CD4-positive, CD25-positive, alpha-beta regulatory T cell (primary cell): ENCODE measurements around the gene STK39. TPM values are rescaled to one million over a fixed set of nuclear protein-coding genes. Genes with fewer than 3 reads are reported as not detected.
"Not testable (repeated sequence)": the region's sequence is repeated elsewhere in the genome, so short reads cannot be mapped to it uniquely, and the experiment has no call there.

Experiments used
- ATAC-seq, 2 donors: fragments of 150-1000 bp; cut with Tn5 transposase; one replicate each; pipeline ENCODE4 v1.10.0; 2021; ENCODE audit warnings: low read depth in 2 of 2, moderate number of reproducible peaks in 2 of 2, moderate library complexity in 1 of 2
- DNase-seq, 3 donors: peaks; one replicate each; pipeline versions ENCODE4 v3.0.0 to v3.0.0-alpha.2; 2012 to 2022; ENCODE audit warnings: mixed read lengths in 1 of 3
- H3K27ac ChIP-seq: one replicate; pipeline ENCODE4 v1.7.0; 2013; ENCODE audit warnings: mild to moderate bottlenecking, low read length; ENCODE audit not compliant: insufficient read depth, poor library complexity, severe bottlenecking
- H3K27me3 ChIP-seq: one replicate; pipeline ENCODE4 v1.7.0; 2013; ENCODE audit warnings: low read length; ENCODE audit not compliant: control insufficient read depth, insufficient read depth
- H3K36me3 ChIP-seq: one replicate; pipeline ENCODE4 v1.7.0; 2013; ENCODE audit warnings: mild to moderate bottlenecking, low read length, moderate library complexity; ENCODE audit not compliant: control insufficient read depth, insufficient read depth
- H3K4me1 ChIP-seq: 2 replicates; pipeline ENCODE4 v1.7.0; 2013; ENCODE audit warnings: mild to moderate bottlenecking, low read length; ENCODE audit not compliant: insufficient read depth, control insufficient read depth, poor library complexity, severe bottlenecking
- H3K4me3 ChIP-seq: one replicate; pipeline ENCODE4 v1.7.0; 2013; ENCODE audit warnings: low read depth, mild to moderate bottlenecking, low read length, moderate library complexity
- H3K9me3 ChIP-seq, 2 experiments: 1 replicate in 1 of 2; 2 replicates in 1 of 2; pipeline ENCODE4 v1.7.0; 2013; ENCODE audit warnings: low read length in 2 of 2, mild to moderate bottlenecking in 1 of 2, moderate library complexity in 1 of 2; ENCODE audit not compliant: control insufficient read depth in 2 of 2
- H3K27ac Mint-ChIP-seq, 3 donors: one replicate each; pipeline ENCODE4 v1.8.0; 2020 to 2022; ENCODE audit warnings: mild to moderate bottlenecking in 3 of 3, mixed read lengths in 3 of 3, moderate library complexity in 2 of 3
- H3K27me3 Mint-ChIP-seq: one replicate; pipeline ENCODE4 v1.8.0; 2022; ENCODE audit warnings: mild to moderate bottlenecking, mixed read lengths
- H3K36me3 Mint-ChIP-seq: one replicate; pipeline ENCODE4 v1.8.0; 2020; ENCODE audit warnings: mixed read lengths
- H3K4me1 Mint-ChIP-seq, 4 donors: one replicate each; pipeline ENCODE4 v1.8.0; 2020 to 2022; ENCODE audit warnings: mixed read lengths in 4 of 4, mild to moderate bottlenecking in 1 of 4
- H3K4me3 Mint-ChIP-seq, 4 donors: one replicate each; pipeline ENCODE4 v1.8.0; 2020 to 2022; ENCODE audit warnings: mild to moderate bottlenecking in 4 of 4, mixed read lengths in 4 of 4, moderate library complexity in 3 of 4
- H3K9me3 Mint-ChIP-seq, 7 donors: one replicate each; pipeline ENCODE4 v1.8.0; 2020 to 2022; ENCODE audit warnings: mixed read lengths in 7 of 7, mild to moderate bottlenecking in 3 of 7, moderate library complexity in 2 of 7
- polyA plus RNA-seq, 4 donors: library from polyadenylated mRNA; unstranded; fragments of 300-500 nt; fragmentation: Illumina TruSeq; gene quantifications; one replicate each; pipeline ENCODE4 v1.2.3, GENCODE V29; 2021
- total RNA-seq: library from RNA; stranded (reverse); gene quantifications from one replicate; pipeline ENCODE4 v1.2.3, GENCODE V29; 2022

The STK39 gene
- total and polyA plus RNA-seq, 5 donors from 2014 or later = 4.4 to 27.2 (median 7.6) TPM

DNA sequence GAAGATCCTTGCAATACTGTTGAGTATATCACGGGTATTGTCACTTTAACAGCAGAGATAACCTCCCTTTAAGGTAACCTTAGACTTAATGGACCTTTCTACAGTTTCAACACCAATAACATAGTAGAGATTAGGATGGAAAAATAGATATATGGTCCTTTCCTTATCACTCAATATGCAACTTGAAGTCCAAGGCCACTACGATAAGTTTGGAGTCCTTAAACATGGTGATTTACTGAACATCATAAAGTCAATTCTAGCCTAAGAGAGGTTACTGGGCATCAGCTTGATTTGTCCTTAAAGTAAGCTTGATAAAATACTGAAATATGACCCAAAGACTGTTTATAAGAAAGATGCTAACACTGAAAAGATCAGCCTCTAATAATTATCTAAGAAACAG lies 203.2 kb downstream of the STK39 start:
- ATAC-seq (no peak), DNase-seq (no peak)
- Histone ChIP-seq H3K36me3 (no peaks in the 10 kb centered on the region), H3K4me3 (no peak overlapping the region), H3K4me1 (no peaks in the 10 kb centered on the region), H3K9me3 (no peaks in the 10 kb centered on the region), H3K27me3 (no peaks in the 10 kb centered on the region), H3K27ac (no peak overlapping the region)
- H3K36me3 Mint-ChIP-seq = peaks cover 31% of the 10 kb centered on the region
- peaks cover 28 to 42% (median 33%) of the 10 kb centered on the region in 4 donors for H3K4me1 Mint-ChIP-seq
- no peaks in the 10 kb centered on the region for H3K27me3 Mint-ChIP-seq
- H3K27ac Mint-ChIP-seq = no peak overlapping the region
- H3K9me3 Mint-ChIP-seq = no peaks in the 10 kb centered on the region
- H3K4me3 Mint-ChIP-seq = no peak overlapping the region

DNA sequence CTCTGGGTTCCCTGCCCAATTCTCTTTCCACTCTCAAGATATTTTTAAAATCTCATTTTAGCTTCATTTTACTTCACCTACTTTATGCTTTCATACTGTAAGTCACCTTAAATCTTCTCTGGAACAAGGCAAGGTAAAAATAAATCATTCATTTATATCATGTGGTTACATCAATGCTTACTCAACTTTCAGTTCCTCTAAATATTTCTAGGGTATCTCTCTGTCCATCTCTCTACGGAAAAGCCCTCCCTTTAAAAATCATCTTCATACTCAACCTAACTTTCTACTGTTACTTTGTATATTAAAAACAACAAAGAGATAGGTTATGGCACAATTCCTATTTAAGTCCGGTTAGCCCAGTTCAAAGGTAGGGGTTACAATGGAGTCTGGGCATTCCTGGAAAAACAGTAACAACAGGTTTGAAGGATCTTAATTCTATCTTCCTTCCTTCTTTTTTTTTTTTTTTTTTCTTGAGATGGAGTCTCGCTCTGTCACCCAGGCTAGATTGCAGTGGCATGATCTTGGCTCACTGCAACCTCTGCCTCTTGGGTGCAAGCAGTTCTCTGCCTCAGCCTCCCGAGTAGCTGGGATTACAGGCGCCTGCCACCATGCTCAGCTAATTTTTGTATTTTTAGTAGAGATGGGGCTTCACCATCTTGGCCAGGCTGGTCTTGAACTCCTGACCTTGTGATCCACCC lies 205.1 kb downstream of the STK39 start:
- DNase-seq = peak in 1 of 3 donors; percentile 4
- not testable (repeated sequence) for H3K4me3 ChIP-seq, H3K9me3 Mint-ChIP-seq, H3K36me3 ChIP-seq, H3K4me3 Mint-ChIP-seq, H3K27ac ChIP-seq, H3K9me3 ChIP-seq, ATAC-seq, H3K27me3 ChIP-seq, H3K27me3 Mint-ChIP-seq, H3K4me1 ChIP-seq
- peak overlapping the region in 2 of 3 donors; percentile 8 to 58 for H3K27ac Mint-ChIP-seq
- peaks cover 34 to 52% (median 36%) of the 10 kb centered on the region in 4 donors for H3K4me1 Mint-ChIP-seq
- peaks cover 24% of the 10 kb centered on the region for H3K36me3 Mint-ChIP-seq

DNA sequence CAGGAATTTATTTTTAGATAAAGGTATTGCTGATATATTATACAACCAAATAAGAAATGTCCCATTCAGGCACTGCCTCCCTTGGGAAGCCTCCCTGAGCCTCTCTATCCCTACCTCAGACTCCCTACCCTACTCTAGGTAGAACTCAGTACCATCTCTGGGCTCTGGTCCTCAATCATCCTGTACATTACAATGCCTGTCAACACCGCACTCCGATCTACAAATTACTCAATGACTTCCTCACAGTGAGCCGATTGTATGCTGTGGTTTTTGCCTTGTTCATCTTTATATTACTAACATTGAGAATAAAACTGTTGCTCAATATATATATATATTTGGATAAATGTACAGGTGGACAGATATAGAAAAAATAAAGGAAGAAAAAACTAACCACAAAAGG lies 207.5 kb downstream of the STK39 start:
- Mint-ChIP-seq H3K4me3 (peak overlapping the region in 1 of 4 donors; percentile 14), H3K27ac (no peak overlapping the region), H3K27me3 (no peaks in the 10 kb centered on the region), H3K4me1 (peaks cover 37 to 70% (median 45%) of the 10 kb centered on the region in 4 donors), H3K9me3 (peaks cover 0 to 2% (median 0%) of the 10 kb centered on the region in 7 donors), H3K36me3 (peaks cover 19% of the 10 kb centered on the region)
- Histone ChIP-seq H3K27me3 (no peaks in the 10 kb centered on the region), H3K9me3 (no peaks in the 10 kb centered on the region), H3K36me3 (no peaks in the 10 kb centered on the region), H3K4me3 (no peak overlapping the region), H3K27ac (no peak overlapping the region), H3K4me1 (peaks cover 4% of the 10 kb centered on the region)
- no peak for ATAC-seq
- DNase-seq = no peak

DNA sequence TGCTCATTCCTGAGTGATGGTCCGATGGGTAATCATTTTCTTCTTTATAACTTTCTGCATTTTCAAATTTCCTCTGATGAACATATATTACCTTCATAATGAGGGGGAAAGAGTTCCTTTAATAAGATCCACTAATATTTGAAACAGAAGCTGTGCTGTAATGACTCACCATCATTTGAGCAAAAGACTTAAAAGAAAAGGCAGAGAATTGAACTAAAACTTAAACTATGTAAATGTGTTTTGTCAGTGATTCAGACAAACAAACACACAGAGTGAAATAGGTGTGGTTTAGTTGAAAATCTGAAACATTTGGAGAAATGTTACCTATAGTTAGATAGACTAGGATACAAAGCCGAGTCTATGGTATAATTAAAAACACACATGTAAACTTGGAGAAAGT lies 209.6 kb downstream of the STK39 start:
- Histone ChIP-seq H3K4me1 (peaks cover 4% of the 10 kb centered on the region), H3K27me3 (no peaks in the 10 kb centered on the region), H3K4me3 (no peak overlapping the region), H3K9me3 (no peaks in the 10 kb centered on the region), H3K36me3 (peaks cover 2% of the 10 kb centered on the region), H3K27ac (no peak overlapping the region)
- Mint-ChIP-seq H3K9me3 (peaks cover 0 to 2% (median 0%) of the 10 kb centered on the region in 7 donors), H3K27ac (peak overlapping the region in 1 of 3 donors; percentile 34), H3K36me3 (peaks cover 21% of the 10 kb centered on the region), H3K4me1 (peaks cover 29 to 52% (median 33%) of the 10 kb centered on the region in 4 donors), H3K4me3 (no peak overlapping the region), H3K27me3 (no peaks in the 10 kb centered on the region)
- ATAC-seq (no peak), DNase-seq (no peak)

DNA sequence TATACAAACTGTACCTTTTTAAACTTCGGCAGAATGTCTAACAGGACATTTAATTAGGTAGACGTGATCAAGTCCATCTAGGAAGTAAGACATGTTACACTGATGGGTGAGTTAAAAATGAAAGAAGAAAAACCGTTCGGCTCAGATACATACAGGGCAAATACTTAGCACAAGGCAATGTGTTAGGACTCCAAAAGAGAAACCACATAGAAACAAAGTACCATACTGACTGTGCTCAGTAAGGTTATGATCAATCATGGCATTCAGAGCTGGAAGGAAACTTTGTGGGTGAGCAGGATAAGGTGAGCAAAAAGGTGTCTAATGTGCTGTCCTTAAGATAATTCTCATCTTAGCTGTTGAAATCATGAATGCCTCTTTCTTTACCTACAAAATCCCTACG lies 211.9 kb downstream of the STK39 start:
- H3K9me3 Mint-ChIP-seq = peaks cover 0 to 2% (median 0%) of the 10 kb centered on the region in 7 donors
- H3K36me3 ChIP-seq = peaks cover 2% of the 10 kb centered on the region
- no peaks in the 10 kb centered on the region for H3K9me3 ChIP-seq
- H3K4me3 ChIP-seq = peak overlapping the region; percentile 56
- H3K36me3 Mint-ChIP-seq = peaks cover 30% of the 10 kb centered on the region
- H3K27me3 ChIP-seq = no peaks in the 10 kb centered on the region
- H3K4me3 Mint-ChIP-seq = peak overlapping the region; percentile 33 to 54 (median 46)
- DNase-seq (peak in 1 of 3 donors; percentile 22), ATAC-seq (peak in 1 of 2 donors; percentile 44)
- no peak overlapping the region for H3K27ac ChIP-seq
- H3K27ac Mint-ChIP-seq = peak overlapping the region; percentile 43 to 63 (median 57)
- peaks cover 4% of the 10 kb centered on the region for H3K4me1 ChIP-seq
- no peaks in the 10 kb centered on the region for H3K27me3 Mint-ChIP-seq
- peaks cover 24 to 34% (median 26%) of the 10 kb centered on the region in 4 donors for H3K4me1 Mint-ChIP-seq

DNA sequence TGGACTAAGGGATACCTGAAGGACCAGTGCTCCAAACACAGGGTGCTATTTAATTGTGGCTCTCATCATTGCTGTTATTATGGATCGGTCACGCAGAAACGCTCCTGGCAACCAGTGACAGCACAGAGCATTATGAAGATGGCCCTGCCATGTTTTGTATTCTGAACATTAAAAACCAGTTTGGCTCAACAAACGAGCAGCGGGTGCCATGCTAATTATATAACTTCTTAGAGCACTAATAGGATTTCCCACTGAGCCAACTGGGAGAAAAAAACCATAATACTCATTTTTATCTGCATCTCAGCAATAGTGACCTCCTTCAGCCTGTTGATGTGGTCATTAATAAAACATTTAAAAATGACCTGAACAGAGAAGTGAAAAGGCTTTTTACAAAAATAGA lies 212.8 kb downstream of the STK39 start:
- H3K4me3 ChIP-seq = no peak overlapping the region
- peaks cover 21 to 28% (median 23%) of the 10 kb centered on the region in 4 donors for H3K4me1 Mint-ChIP-seq
- H3K27me3 Mint-ChIP-seq = no peaks in the 10 kb centered on the region
- peaks cover 30% of the 10 kb centered on the region for H3K36me3 Mint-ChIP-seq
- no peak overlapping the region for H3K27ac Mint-ChIP-seq
- H3K36me3 ChIP-seq = peaks cover 2% of the 10 kb centered on the region
- H3K27ac ChIP-seq = no peak overlapping the region
- no peak for DNase-seq
- H3K4me3 Mint-ChIP-seq = no peak overlapping the region
- H3K4me1 ChIP-seq = peaks cover 4% of the 10 kb centered on the region
- ATAC-seq = no peak
- H3K9me3 Mint-ChIP-seq = peaks cover 0 to 2% (median 0%) of the 10 kb centered on the region in 7 donors
- no peaks in the 10 kb centered on the region for H3K9me3 ChIP-seq
- H3K27me3 ChIP-seq = no peaks in the 10 kb centered on the region

DNA sequence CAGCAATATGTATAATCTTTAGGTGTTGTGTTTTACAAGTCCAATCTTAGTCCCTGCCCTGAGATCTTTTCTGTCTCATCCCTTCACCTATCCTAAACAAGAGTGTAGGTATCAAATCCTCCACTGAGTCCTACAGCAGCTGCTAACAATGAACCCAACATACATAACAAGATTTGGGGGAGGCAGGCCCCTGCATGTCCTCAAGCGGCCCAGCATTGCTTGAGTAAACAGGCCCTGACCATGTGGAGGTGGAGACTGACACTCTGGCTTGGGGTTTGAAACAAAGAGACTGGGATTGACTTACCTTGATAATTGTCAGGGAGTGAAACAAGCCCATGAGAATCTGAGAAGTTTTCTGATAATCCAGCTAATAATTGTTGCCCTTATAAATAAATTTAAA lies 213.4 kb downstream of the STK39 start:
- H3K4me3 ChIP-seq = no peak overlapping the region
- Mint-ChIP-seq H3K27ac (no peak overlapping the region), H3K9me3 (peaks cover 0 to 2% (median 0%) of the 10 kb centered on the region in 7 donors), H3K4me3 (no peak overlapping the region), H3K4me1 (peaks cover 21 to 27% (median 22%) of the 10 kb centered on the region in 4 donors), H3K36me3 (peaks cover 30% of the 10 kb centered on the region), H3K27me3 (no peaks in the 10 kb centered on the region)
- no peak for DNase-seq
- peaks cover 2% of the 10 kb centered on the region for H3K36me3 ChIP-seq
- H3K4me1 ChIP-seq = peaks cover 4% of the 10 kb centered on the region
- no peaks in the 10 kb centered on the region for H3K27me3 ChIP-seq
- H3K27ac ChIP-seq = no peak overlapping the region
- no peaks in the 10 kb centered on the region for H3K9me3 ChIP-seq
- no peak for ATAC-seq

DNA sequence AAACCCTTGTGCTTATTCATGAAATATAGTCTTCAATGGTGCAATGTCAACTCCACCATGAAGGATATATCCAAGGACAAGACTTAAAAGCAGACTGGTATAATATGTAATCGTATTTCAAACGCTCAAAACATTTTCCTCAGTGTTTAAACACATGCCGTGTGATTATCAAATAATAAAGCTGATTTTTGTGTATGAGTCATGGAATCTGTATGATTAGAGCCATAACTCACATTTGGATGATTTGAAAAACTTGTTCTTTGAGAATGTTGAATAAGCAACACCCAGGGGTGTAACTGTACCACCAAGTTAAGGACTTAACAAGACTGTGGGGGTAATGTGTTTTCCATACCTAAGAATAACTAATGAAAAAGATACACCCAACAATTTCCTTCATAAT lies 215.3 kb downstream of the STK39 start:
- no peaks in the 10 kb centered on the region for H3K27me3 Mint-ChIP-seq
- H3K9me3 Mint-ChIP-seq = peaks cover 0 to 2% (median 0%) of the 10 kb centered on the region in 7 donors
- Histone ChIP-seq H3K4me1 (peaks cover 4% of the 10 kb centered on the region), H3K36me3 (peaks cover 8% of the 10 kb centered on the region), H3K27ac (no peak overlapping the region), H3K9me3 (no peaks in the 10 kb centered on the region), H3K4me3 (no peak overlapping the region), H3K27me3 (no peaks in the 10 kb centered on the region)
- ATAC-seq = no peak
- H3K27ac Mint-ChIP-seq = no peak overlapping the region
- DNase-seq = no peak
- peaks cover 12 to 15% (median 14%) of the 10 kb centered on the region in 4 donors for H3K4me1 Mint-ChIP-seq
- peaks cover 34% of the 10 kb centered on the region for H3K36me3 Mint-ChIP-seq
- no peak overlapping the region for H3K4me3 Mint-ChIP-seq
